Caco-2 (cell line): ENCODE measurements around the gene SEMA3C. TPM values are rescaled to one million over a fixed set of nuclear protein-coding genes. Genes with fewer than 3 reads are reported as not detected.

Experiments
- BruUV-seq: library from RNA; stranded (reverse); fragments of 400-500 nt; replicated peaks from 2 replicates; lab custom pipeline; 2021; lab: Mats Ljungman, UMichigan
- CTCF ChIA-PET: fragments of 300-600 bp; sonication (Branson Sonifier 250); formaldehyde crosslinking; loops from one replicate; lab custom pipeline; 2022; ENCODE audit warnings: antibody characterized with exemption; lab: Charles Lee
- POLR2A ChIA-PET: fragments of 300-600 bp; sonication (Branson Sonifier 250); formaldehyde crosslinking; loops from one replicate; lab custom pipeline; 2022; ENCODE audit warnings: antibody characterized with exemption; lab: Charles Lee
- DNase-seq, 2 experiments: peaks; one replicate each; pipeline versions ENCODE4 v3.0.0 to v3.0.0-alpha.2; 2020 to 2022
- H3K27me3 ChIP-seq: replicated peaks from 2 replicates; pipeline ENCODE4 v1.6.0; 2011; ENCODE audit warnings: low read length; ENCODE audit not compliant: control insufficient read depth, insufficient read depth
- H3K36me3 ChIP-seq: 2 replicates; pipeline ENCODE4 v1.5.1; 2011; ENCODE audit warnings: low read length; ENCODE audit not compliant: control insufficient read depth, insufficient read depth
- H3K4me1 ChIP-seq: fragments of 250-450 bp; sonication (Bioruptor Pico); 2 replicates; pipeline ENCODE4 v1.5.1; 2020; ENCODE audit warnings: mild to moderate bottlenecking
- H3K4me3 ChIP-seq: 2 replicates; pipeline ENCODE4 v1.5.1; 2011; ENCODE audit warnings: low read depth, mild to moderate bottlenecking, control low read depth, low read length
- H3K9me3 ChIP-seq: fragments of 250-450 bp; sonication (Bioruptor Pico); 2 replicates; pipeline ENCODE4 v1.5.1; 2020; ENCODE audit warnings: mild to moderate bottlenecking, moderate library complexity
- H3K27ac Mint-ChIP-seq: one replicate; pipeline ENCODE4 v1.8.0; 2022; ENCODE audit warnings: mixed read lengths; ENCODE audit not compliant: unreplicated experiment
- H3K27me3 Mint-ChIP-seq: one replicate; pipeline ENCODE4 v1.8.0; 2022; ENCODE audit warnings: mixed read lengths; ENCODE audit not compliant: insufficient read depth, unreplicated experiment
- H3K36me3 Mint-ChIP-seq: one replicate; pipeline ENCODE4 v1.8.0; 2022; ENCODE audit warnings: mild to moderate bottlenecking, mixed read lengths; ENCODE audit not compliant: insufficient read depth, unreplicated experiment
- H3K4me1 Mint-ChIP-seq: one replicate; pipeline ENCODE4 v1.8.0; 2022; ENCODE audit warnings: low read depth, mixed read lengths; ENCODE audit not compliant: unreplicated experiment
- H3K4me3 Mint-ChIP-seq: one replicate; pipeline ENCODE4 v1.8.0; 2022; ENCODE audit warnings: mild to moderate bottlenecking, moderate library complexity, mixed read lengths; ENCODE audit not compliant: unreplicated experiment
- H3K9me3 Mint-ChIP-seq: one replicate; pipeline ENCODE4 v1.8.0; 2022; ENCODE audit warnings: mixed read lengths; ENCODE audit not compliant: unreplicated experiment
- CTCF ChIP-seq, 2 experiments: fragments of 200-600 bp in 1 of 2; IDR thresholded peaks; 1 replicate in 1 of 2; 2 replicates in 1 of 2; pipeline versions ENCODE4 v1.5.1 to v1.8.0; 2011 to 2022; ENCODE audit warnings: antibody characterized with exemption in 1 of 2, control low read depth in 1 of 2, inconsistent platforms in 1 of 2, low read depth in 1 of 2, low read length in 1 of 2, mild to moderate bottlenecking in 1 of 2, moderate library complexity in 1 of 2; ENCODE audit not compliant: insufficient read depth in 1 of 2, severe bottlenecking in 1 of 2, unreplicated experiment in 1 of 2
- intact Hi-C: fragments of 100-400 bp; cut with micrococcal nuclease; formaldehyde crosslinking; loops from one replicate; pipeline ENCODE4 v1.10.0; 2022; ENCODE audit not compliant: unreplicated experiment
- total RNA-seq: library from RNA; stranded (reverse); gene quantifications from 2 replicates; pipeline ENCODE4 v1.2.3, GENCODE V29; 2022

The SEMA3C gene
- total RNA-seq, 1 experiment from 2014 or later, result 25.8 TPM

DNA sequence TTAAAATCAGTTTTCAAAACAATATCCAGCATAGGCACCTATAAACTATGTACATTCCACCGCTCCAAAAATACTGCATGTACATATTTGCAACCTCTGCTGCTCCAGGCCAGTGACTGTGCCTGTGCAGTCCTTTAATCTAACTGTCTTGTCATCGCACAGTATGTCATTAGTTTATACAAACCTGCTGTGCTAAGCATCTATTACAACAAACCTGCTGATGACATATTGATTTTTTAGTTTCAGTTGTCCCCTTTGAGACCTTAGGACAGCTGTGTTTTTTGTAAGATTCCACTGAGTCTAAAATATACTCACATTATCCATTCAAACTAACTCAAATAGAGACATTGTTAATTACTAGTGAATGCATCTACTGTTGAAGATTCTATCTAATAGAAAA lies 33.1 kb downstream of the SEMA3C start:
- Mint-ChIP-seq H3K4me1 (peaks cover 13% of the 10 kb centered on the region), H3K27me3 (no peaks in the 10 kb centered on the region), H3K27ac (no peak overlapping the region), H3K4me3 (no peak overlapping the region), H3K9me3 (no peaks in the 10 kb centered on the region), H3K36me3 (peaks cover 9% of the 10 kb centered on the region)
- H3K4me1 ChIP-seq, result peaks cover 28% of the 10 kb centered on the region
- intact Hi-C loops, result no loop called here
- TF ChIP-seq CTCF (IDR thresholded peaks at IDR 0.05; ENCODE audit: insufficient read depth in 1 of 2, low read depth in 1 of 2, low read length in 1 of 2, severe bottlenecking in 1 of 2, unreplicated experiment in 1 of 2), result no peak
- no TSS peak for BruUV-seq
- POLR2A ChIA-PET, result no interaction called here
- no peaks in the 10 kb centered on the region for H3K27me3 ChIP-seq
- H3K4me3 ChIP-seq, result no peak overlapping the region
- DNase-seq, result no peak
- no peaks in the 10 kb centered on the region for H3K36me3 ChIP-seq
- CTCF ChIA-PET, result no interaction called here
- H3K9me3 ChIP-seq, result no peaks in the 10 kb centered on the region

- Mint-ChIP-seq H3K9me3 (no peaks in the 10 kb centered on the region), H3K4me1 (peaks cover 18% of the 10 kb centered on the region), H3K27me3 (no peaks in the 10 kb centered on the region), H3K27ac (no peak overlapping the region), H3K36me3 (peaks cover 9% of the 10 kb centered on the region), H3K4me3 (no peak overlapping the region)
- DNase-seq, result no peak
- CTCF ChIA-PET, result no interaction called here
- POLR2A ChIA-PET, result no interaction called here
- intact Hi-C loops, result no loop called here
- no peaks in the 10 kb centered on the region for H3K36me3 ChIP-seq
- peaks cover 28% of the 10 kb centered on the region for H3K4me1 ChIP-seq
- no peak overlapping the region for H3K4me3 ChIP-seq
- H3K9me3 ChIP-seq, result no peaks in the 10 kb centered on the region
- BruUV-seq, result no TSS peak
- H3K27me3 ChIP-seq, result no peaks in the 10 kb centered on the region
- no peak for TF ChIP-seq CTCF (IDR thresholded peaks at IDR 0.05; ENCODE audit: insufficient read depth in 1 of 2, low read depth in 1 of 2, low read length in 1 of 2, severe bottlenecking in 1 of 2, unreplicated experiment in 1 of 2)
Measured at GRCh38 chr7:80884511-80885195, 34.2 kb downstream of the SEMA3C start.

- Mint-ChIP-seq H3K27me3 (no peaks in the 10 kb centered on the region), H3K36me3 (peaks cover 9% of the 10 kb centered on the region), H3K27ac (peak overlapping the region; percentile 80), H3K4me1 (peaks cover 28% of the 10 kb centered on the region), H3K4me3 (peak overlapping the region; percentile 48), H3K9me3 (no peaks in the 10 kb centered on the region)
- intact Hi-C loops, result loop anchor here (1.0 kb wide), 2 partner anchors 9 to 35 kb away; no protein-coding TSS in a partner anchor
- no peaks in the 10 kb centered on the region for H3K27me3 ChIP-seq
- DNase-seq, result peak; percentile 71 to 73
- H3K4me3 ChIP-seq, result no peak overlapping the region
- BruUV-seq, result TSS peak; percentile 8
- TF ChIP-seq CTCF (IDR thresholded peaks at IDR 0.05; ENCODE audit: insufficient read depth in 1 of 2, low read depth in 1 of 2, low read length in 1 of 2, severe bottlenecking in 1 of 2, unreplicated experiment in 1 of 2), result no peak
- peaks cover 28% of the 10 kb centered on the region for H3K4me1 ChIP-seq
- H3K9me3 ChIP-seq, result no peaks in the 10 kb centered on the region
- POLR2A ChIA-PET, result no interaction called here
- no peaks in the 10 kb centered on the region for H3K36me3 ChIP-seq
- CTCF ChIA-PET, result no interaction called here
Measured at GRCh38 chr7:80883154-80884025, 35.5 kb downstream of the SEMA3C start.
